Central memory CD8-positive, alpha-beta T cell (primary cell): Measurements from ENCODE around the gene RAB4B.
"Not testable (repeated sequence)": the region's sequence is repeated elsewhere in the genome, so short reads cannot be mapped to it uniquely, and the experiment has no call there.

Source experiments
- ATAC-seq: fragments of 150-1000 bp; cut with Tn5 transposase; replicated peaks from 2 replicates; pipeline ENCODE4 v1.10.0; 2022; ENCODE audit warnings: mild to moderate bottlenecking, moderate FRiP score, moderate number of reproducible peaks; ENCODE audit not compliant: poor library complexity, severe bottlenecking; ENCODE audit errors: extremely low read depth
- DNase-seq, 2 donors: peaks; one replicate each; pipeline ENCODE4 v3.0.0; 2021; ENCODE audit warnings: low spot score in 2 of 2
- H3K27ac Mint-ChIP-seq: one replicate; pipeline ENCODE4 v1.8.0; 2022; ENCODE audit warnings: low read depth, mild to moderate bottlenecking, moderate library complexity, mixed read lengths
- H3K27me3 Mint-ChIP-seq: one replicate; pipeline ENCODE4 v1.8.0; 2022; ENCODE audit warnings: mixed read lengths
- H3K36me3 Mint-ChIP-seq: one replicate; pipeline ENCODE4 v1.8.0; 2022; ENCODE audit warnings: mild to moderate bottlenecking, moderate library complexity, mixed read lengths; ENCODE audit not compliant: insufficient read depth
- H3K4me1 Mint-ChIP-seq: one replicate; pipeline ENCODE4 v1.8.0; 2022; ENCODE audit warnings: mixed read lengths
- H3K4me3 Mint-ChIP-seq: one replicate; pipeline ENCODE4 v1.8.0; 2022; ENCODE audit warnings: mild to moderate bottlenecking, moderate library complexity, mixed read lengths
- H3K9me3 Mint-ChIP-seq: one replicate; pipeline ENCODE4 v1.8.0; 2022; ENCODE audit warnings: mixed read lengths

The RAB4B gene

GRCh38 chr19:40843653-40844052, 65.6 kb downstream of the RAB4B start:
- H3K4me1 Mint-ChIP-seq: peaks cover 43% of the 10 kb centered on the region
- H3K36me3 Mint-ChIP-seq: peaks cover 17% of the 10 kb centered on the region
- not testable (repeated sequence) for H3K9me3 Mint-ChIP-seq
- DNase-seq (peak; percentile 68 to 78), ATAC-seq (peak; percentile 96)
- peak overlapping the region; percentile 91 for H3K27ac Mint-ChIP-seq
- peaks cover 29% of the 10 kb centered on the region for H3K27me3 Mint-ChIP-seq
- H3K4me3 Mint-ChIP-seq: peak overlapping the region; percentile 66
